ENCODE results near the gene PGS1. TPM values are rescaled to one million over a fixed set of nuclear protein-coding genes. Genes with fewer than 3 reads are reported as not detected.

Gene PGS1
- total RNA-seq, 4 donors from 2014 or later: 24.1 to 53.0 (median 38.8) TPM

DNA sequence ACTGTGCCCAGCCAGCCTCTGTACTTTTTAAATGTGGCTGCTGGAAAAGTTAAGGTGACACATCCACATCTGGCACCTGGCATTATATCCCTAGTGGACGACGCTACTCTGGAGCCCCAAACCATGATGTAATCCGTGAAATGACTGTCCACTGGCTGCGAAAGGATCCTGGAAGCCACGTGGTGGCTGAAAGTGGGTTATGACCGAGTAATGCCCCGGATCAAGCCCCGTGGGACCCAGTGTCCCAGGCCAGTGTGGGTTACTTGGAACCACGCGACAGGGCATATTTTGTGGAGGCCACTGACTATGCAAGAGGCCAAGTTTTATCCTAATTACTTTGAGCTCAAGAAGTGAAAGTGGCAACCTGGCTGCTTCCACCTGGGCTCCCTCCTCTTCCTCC is 79.6 kb downstream of the PGS1 start:
- no peaks in the 10 kb centered on the region for H3K27me3 ChIP-seq
- no peaks in the 10 kb centered on the region for H3K9me3 ChIP-seq
- no peak overlapping the region for H3K27ac ChIP-seq
- no peak overlapping the region for H3K4me3 ChIP-seq
- no peak for TF ChIP-seq POLR2A (IDR thresholded peaks at IDR 0.05)
- TF ChIP-seq EP300 (IDR thresholded peaks at IDR 0.05): no peak
- TF ChIP-seq, protein P1, sequence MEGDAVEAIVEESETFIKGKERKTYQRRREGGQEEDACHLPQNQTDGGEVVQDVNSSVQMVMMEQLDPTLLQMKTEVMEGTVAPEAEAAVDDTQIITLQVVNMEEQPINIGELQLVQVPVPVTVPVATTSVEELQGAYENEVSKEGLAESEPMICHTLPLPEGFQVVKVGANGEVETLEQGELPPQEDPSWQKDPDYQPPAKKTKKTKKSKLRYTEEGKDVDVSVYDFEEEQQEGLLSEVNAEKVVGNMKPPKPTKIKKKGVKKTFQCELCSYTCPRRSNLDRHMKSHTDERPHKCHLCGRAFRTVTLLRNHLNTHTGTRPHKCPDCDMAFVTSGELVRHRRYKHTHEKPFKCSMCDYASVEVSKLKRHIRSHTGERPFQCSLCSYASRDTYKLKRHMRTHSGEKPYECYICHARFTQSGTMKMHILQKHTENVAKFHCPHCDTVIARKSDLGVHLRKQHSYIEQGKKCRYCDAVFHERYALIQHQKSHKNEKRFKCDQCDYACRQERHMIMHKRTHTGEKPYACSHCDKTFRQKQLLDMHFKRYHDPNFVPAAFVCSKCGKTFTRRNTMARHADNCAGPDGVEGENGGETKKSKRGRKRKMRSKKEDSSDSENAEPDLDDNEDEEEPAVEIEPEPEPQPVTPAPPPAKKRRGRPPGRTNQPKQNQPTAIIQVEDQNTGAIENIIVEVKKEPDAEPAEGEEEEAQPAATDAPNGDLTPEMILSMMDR (IDR thresholded peaks at IDR 0.05): no peak
- TF ChIP-seq POLR2AphosphoS5 (IDR thresholded peaks at IDR 0.05): no peak
- ATAC-seq: no peak
- no peaks in the 10 kb centered on the region for H3K4me1 ChIP-seq
- 100% methylated on average over 1 of the region's 10 CpGs; no CpG with 5 or more reads in 1 of the 2 donors for WGBS, 2 donors (ENCODE audit: low coverage in 1 of 2)
- no peaks in the 10 kb centered on the region for H3K36me3 ChIP-seq

DNA sequence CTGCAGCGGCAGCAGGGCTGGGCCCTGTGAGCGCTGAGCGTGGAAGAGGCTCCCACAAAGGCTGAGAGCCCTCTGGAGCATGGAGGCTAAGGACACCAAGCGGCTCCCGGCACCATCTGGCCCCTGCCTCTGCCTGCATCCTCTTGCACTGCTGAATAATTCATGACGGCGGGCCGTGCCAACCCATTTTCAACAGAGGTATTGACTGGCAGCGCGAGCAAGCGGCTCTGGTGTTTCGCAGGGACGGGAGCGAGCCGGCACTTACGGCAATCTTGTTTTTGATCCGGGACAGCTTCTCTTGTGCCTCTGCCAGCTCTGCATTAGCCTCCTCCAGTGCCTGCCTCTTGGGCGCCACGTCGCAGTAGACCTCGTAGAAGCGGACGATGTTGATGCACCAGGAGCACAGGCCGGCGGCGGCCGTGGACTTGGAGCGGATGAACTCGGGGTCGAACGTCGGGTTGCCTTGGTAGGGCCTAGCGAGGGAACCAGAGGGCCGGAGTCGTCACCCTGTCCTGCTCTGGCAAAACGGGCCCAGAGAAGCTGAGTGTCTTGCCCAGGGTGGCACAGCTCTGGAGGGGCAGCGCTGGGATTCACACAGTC is 80.4 kb downstream of the PGS1 start:
- Histone ChIP-seq H3K27me3 (no peaks in the 10 kb centered on the region), H3K4me1 (no peaks in the 10 kb centered on the region), H3K36me3 (no peaks in the 10 kb centered on the region), H3K4me3 (no peak overlapping the region), H3K9me3 (no peaks in the 10 kb centered on the region), H3K27ac (no peak overlapping the region)
- ATAC-seq: no peak
- TF ChIP-seq POLR2A (IDR thresholded peaks at IDR 0.05): no peak
- TF ChIP-seq, protein P1 (IDR thresholded peaks at IDR 0.05): no peak
- TF ChIP-seq POLR2AphosphoS5 (IDR thresholded peaks at IDR 0.05): no peak
- TF ChIP-seq EP300 (IDR thresholded peaks at IDR 0.05): no peak
- 88% methylated on average over 14 of the region's 37 CpGs; no CpG with 5 or more reads in 1 of the 2 donors for WGBS, 2 donors (ENCODE audit: low coverage in 1 of 2)

DNA sequence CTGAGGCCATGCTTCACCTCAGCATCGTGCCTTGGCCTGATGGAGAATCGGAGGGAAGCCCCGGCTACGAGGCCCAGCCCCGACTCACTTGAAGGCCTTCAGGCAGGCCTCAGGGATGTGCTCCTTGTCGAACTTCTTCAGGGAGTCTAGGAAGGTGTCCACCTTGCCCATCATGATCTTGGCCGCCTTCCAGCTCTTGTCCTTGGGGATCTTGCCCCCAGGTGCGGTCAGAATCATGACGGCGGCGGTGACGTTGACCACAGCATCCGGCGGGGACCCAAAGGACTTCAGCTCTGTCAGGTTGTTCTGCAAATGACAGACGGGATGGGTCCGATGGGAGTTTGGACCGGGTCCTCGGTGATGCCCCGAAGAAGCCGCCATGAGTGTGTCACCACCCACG is 81.2 kb downstream of the PGS1 start:
- Histone ChIP-seq H3K27ac (no peak overlapping the region), H3K27me3 (no peaks in the 10 kb centered on the region), H3K9me3 (no peaks in the 10 kb centered on the region), H3K4me1 (no peaks in the 10 kb centered on the region), H3K4me3 (no peak overlapping the region), H3K36me3 (no peaks in the 10 kb centered on the region)
- no peak for ATAC-seq
- TF ChIP-seq POLR2A (IDR thresholded peaks at IDR 0.05) (no peak), POLR2AphosphoS5 (IDR thresholded peaks at IDR 0.05) (no peak), EP300 (IDR thresholded peaks at IDR 0.05) (no peak)
- TF ChIP-seq, protein P1 (IDR thresholded peaks at IDR 0.05): no peak
- WGBS, 2 donors (ENCODE audit: low coverage in 1 of 2): 100% methylated on average over 1 of the region's 21 CpGs; no CpG with 5 or more reads in 1 of the 2 donors

DNA sequence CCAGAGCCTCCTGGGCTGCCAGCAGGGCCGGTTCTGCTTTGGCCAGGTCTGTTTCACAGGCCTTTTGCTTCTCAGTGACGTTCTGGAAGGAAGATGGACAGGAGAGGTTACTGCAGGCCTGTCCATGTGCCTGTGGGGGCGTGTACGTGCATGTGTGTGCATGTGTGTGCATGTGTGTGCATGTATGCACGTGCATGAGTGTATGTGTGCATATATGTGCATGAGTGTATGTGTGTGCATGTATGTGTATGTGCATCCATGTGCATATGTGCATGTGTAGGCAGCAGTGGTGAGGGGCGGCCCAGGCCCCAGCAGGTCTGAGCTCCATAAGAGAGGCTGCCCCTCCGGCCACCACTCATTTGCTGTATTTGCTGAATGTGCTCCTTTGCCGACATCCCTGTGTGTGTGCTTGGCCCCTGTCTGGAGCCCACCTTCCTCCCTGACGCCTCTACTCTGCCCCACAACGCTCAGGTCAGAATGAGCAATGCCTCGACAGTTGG is 81.8 kb downstream of the PGS1 start:
- no peak for ATAC-seq
- H3K27ac ChIP-seq: no peak overlapping the region
- H3K27me3 ChIP-seq: no peaks in the 10 kb centered on the region
- TF ChIP-seq POLR2A (IDR thresholded peaks at IDR 0.05) (no peak), POLR2AphosphoS5 (IDR thresholded peaks at IDR 0.05) (no peak), EP300 (IDR thresholded peaks at IDR 0.05) (no peak)
- TF ChIP-seq, protein P1 (IDR thresholded peaks at IDR 0.05): no peak
- no peaks in the 10 kb centered on the region for H3K36me3 ChIP-seq
- H3K9me3 ChIP-seq: no peaks in the 10 kb centered on the region
- 80% methylated on average over 1 of the region's 11 CpGs; no CpG with 5 or more reads in 1 of the 2 donors for WGBS, 2 donors (ENCODE audit: low coverage in 1 of 2)
- H3K4me1 ChIP-seq: no peaks in the 10 kb centered on the region
- no peak overlapping the region for H3K4me3 ChIP-seq
